AG04449 (cell line): ENCODE measurements around the gene TXLNG.

Experiments
- CTCF ChIA-PET: fragments of 350-600 bp; formaldehyde crosslinking; extraction: SDS; loops from one replicate; lab custom pipeline; 2021; ENCODE audit warnings: antibody characterized with exemption; lab: Yijun Ruan, JAX
- POLR2A ChIA-PET: fragments of 400-600, 350-600 bp; formaldehyde crosslinking; extraction: SDS; loops from one replicate; lab custom pipeline; 2020; ENCODE audit warnings: antibody characterized with exemption, inconsistent platforms; lab: Yijun Ruan, JAX
- DNase-seq: peaks from one replicate; pipeline ENCODE4 v3.0.0-alpha.2; 2010; ENCODE audit warnings: low read depth, low spot score
- H3K4me3 ChIP-seq: 2 replicates; pipeline ENCODE4 v1.5.1; 2011; ENCODE audit warnings: low read depth, mild to moderate bottlenecking, control low read depth, low read length
- CTCF ChIP-seq: IDR thresholded peaks from one replicate; pipeline ENCODE4 v1.5.1; 2011; ENCODE audit warnings: mild to moderate bottlenecking, moderate library complexity, low read length, control low read depth, inconsistent platforms; ENCODE audit not compliant: insufficient read depth; ENCODE audit errors: missing control alignments

Gene TXLNG

GRCh38 chrX:16819634-16820033, 33.4 kb downstream of the TXLNG start:
- no peak for TF ChIP-seq CTCF
- POLR2A ChIA-PET, result no interaction called here
- no peak overlapping the region for H3K4me3 ChIP-seq
- no peak for DNase-seq
- CTCF ChIA-PET, result interaction anchor here (1.7 kb wide), 1 partner anchor 228 kb away, joined by 5 read pairs; no protein-coding TSS in a partner anchor

- ChIA-PET POLR2A (no interaction called here), CTCF (no interaction called here)
- H3K4me3 ChIP-seq, result no peak overlapping the region
- no peak for DNase-seq
- TF ChIP-seq CTCF, result no peak
Observed at GRCh38 chrX:16822723-16823122, 36.5 kb downstream of the TXLNG start.

GRCh38 chrX:16825264-16826035, 39.2 kb downstream of the TXLNG start:
- no peak for DNase-seq
- CTCF ChIA-PET, result interaction anchor here (0.6 to 7.3 kb wide), 20 partner anchors 8 to 257 kb away, joined by 3 to 127 read pairs (median 6); no protein-coding TSS in a partner anchor
- no peak for TF ChIP-seq CTCF
- POLR2A ChIA-PET, result no interaction called here
- no peak overlapping the region for H3K4me3 ChIP-seq

- POLR2A ChIA-PET, result no interaction called here
- TF ChIP-seq CTCF, result peak; percentile 30
- H3K4me3 ChIP-seq, result no peak overlapping the region
- CTCF ChIA-PET, result interaction anchor here (0.6 to 7.3 kb wide), 24 partner anchors 8 to 294 kb away, joined by 3 to 127 read pairs (median 5); no protein-coding TSS in a partner anchor
- DNase-seq, result no peak
Observed at GRCh38 chrX:16826207-16826606, 39.9 kb downstream of the TXLNG start.

- DNase-seq, result no peak
- ChIA-PET POLR2A (no interaction called here), CTCF (interaction anchor here (1.0 to 7.3 kb wide), 12 partner anchors 9 to 293 kb away, joined by 3 to 127 read pairs (median 8); no protein-coding TSS in a partner anchor)
- H3K4me3 ChIP-seq, result no peak overlapping the region
- TF ChIP-seq CTCF, result no peak
Observed at GRCh38 chrX:16827225-16827624, 41.0 kb downstream of the TXLNG start.

- no peak overlapping the region for H3K4me3 ChIP-seq
- CTCF ChIA-PET, result interaction anchor here (1.0 to 7.3 kb wide), 6 partner anchors 8 to 255 kb away, joined by 3 to 127 read pairs (median 15); no protein-coding TSS in a partner anchor
- TF ChIP-seq CTCF, result no peak
- no peak for DNase-seq
- POLR2A ChIA-PET, result no interaction called here
Observed at GRCh38 chrX:16828124-16828908, 42.0 kb downstream of the TXLNG start.
